WTC11 (cell line): Measurements from ENCODE around the gene CPT1C. TPM values are rescaled to one million over a fixed set of nuclear protein-coding genes. Genes with fewer than 3 reads are reported as not detected.

Experiments used
- ATAC-seq: fragments of 200-7000 bp; cut with Tn5 transposase; 2 replicates; pipeline ENCODE4 v1.10.0; 2021; ENCODE audit warnings: mild to moderate bottlenecking, moderate library complexity
- CTCF ChIA-PET: fragments of 300-600 bp; sonication (Branson Sonifier 250); formaldehyde crosslinking; loops from one replicate; lab custom pipeline; 2021; ENCODE audit warnings: antibody characterized with exemption; lab: Charles Lee
- POLR2A ChIA-PET: fragments of 350-600 bp; sonication (Branson Sonifier 250); formaldehyde crosslinking; loops from one replicate; lab custom pipeline; 2021; ENCODE audit warnings: antibody characterized with exemption; lab: Charles Lee
- DNase-seq: peaks from one replicate; pipeline ENCODE4 v3.0.0; 2021; ENCODE audit warnings: low spot score
- H3K27ac Mint-ChIP-seq: 2 replicates; pipeline ENCODE4 v1.8.0; 2021; ENCODE audit warnings: mixed read lengths
- H3K27me3 Mint-ChIP-seq: 2 replicates; pipeline ENCODE4 v1.8.0; 2021; ENCODE audit warnings: low read depth, mild to moderate bottlenecking, moderate library complexity, mixed read lengths
- H3K36me3 Mint-ChIP-seq: 2 replicates; pipeline ENCODE4 v1.8.0; 2021; ENCODE audit warnings: mixed read lengths
- H3K4me1 Mint-ChIP-seq: 2 replicates; pipeline ENCODE4 v1.8.0; 2022; ENCODE audit warnings: mixed read lengths
- H3K4me3 Mint-ChIP-seq: 2 replicates; pipeline ENCODE4 v1.8.0; 2021; ENCODE audit warnings: mild to moderate bottlenecking, moderate library complexity, mixed read lengths
- H3K9me3 Mint-ChIP-seq: 2 replicates; pipeline ENCODE4 v1.8.0; 2021; ENCODE audit warnings: mixed read lengths
- ATF3 ChIP-seq: sonication (generic); formaldehyde crosslinking; conservative IDR thresholded peaks from 2 replicates; pipeline ENCODE4 v1.8.1; 2022; ENCODE audit warnings: mild to moderate bottlenecking, missing genetic modification reagents
- EMX1 ChIP-seq: fragments of 250-450 bp; sonication (Bioruptor Pico); IDR thresholded peaks from 2 replicates; pipeline ENCODE4 v1.8.0; 2021; ENCODE audit warnings: mild to moderate bottlenecking
- ERG ChIP-seq: fragments of 250-450 bp; sonication (Bioruptor Pico); IDR thresholded peaks from 2 replicates; pipeline ENCODE4 v1.8.0; 2021; ENCODE audit warnings: mild to moderate bottlenecking
- ETV6 ChIP-seq: sonication (generic); formaldehyde crosslinking; IDR thresholded peaks from 2 replicates; pipeline ENCODE4 v1.8.1; 2022; ENCODE audit warnings: mild to moderate bottlenecking, missing genetic modification reagents
- FOXJ3 ChIP-seq: sonication (generic); formaldehyde crosslinking; IDR thresholded peaks from 2 replicates; pipeline ENCODE4 v1.9.0; 2021; ENCODE audit warnings: missing genetic modification reagents, mild to moderate bottlenecking, borderline replicate concordance
- FOXP4 ChIP-seq: sonication (generic); formaldehyde crosslinking; IDR thresholded peaks from 2 replicates; pipeline ENCODE4 v1.8.0; 2022; ENCODE audit warnings: mild to moderate bottlenecking, missing genetic modification reagents
- GRHL2 ChIP-seq: fragments of 250-450 bp; sonication (Bioruptor Pico); IDR thresholded peaks from 2 replicates; pipeline ENCODE4 v1.8.0; 2022; ENCODE audit warnings: mild to moderate bottlenecking, moderate library complexity; ENCODE audit not compliant: insufficient replicate concordance, severe bottlenecking
- GTF2I ChIP-seq: fragments of 250-450 bp; sonication (Bioruptor Pico); conservative IDR thresholded peaks from 2 replicates; pipeline ENCODE4 v1.4.0; 2021; ENCODE audit warnings: mild to moderate bottlenecking
- HMGXB4 ChIP-seq: sonication (generic); formaldehyde crosslinking; IDR thresholded peaks from 2 replicates; pipeline ENCODE4 v1.8.1; 2023; ENCODE audit warnings: mild to moderate bottlenecking, moderate library complexity, missing genetic modification reagents
- KAT7 ChIP-seq: sonication (generic); formaldehyde crosslinking; IDR thresholded peaks from 2 replicates; pipeline ENCODE4 v1.8.1; 2023; ENCODE audit warnings: missing genetic modification reagents, mild to moderate bottlenecking, borderline replicate concordance
- MYBL2 ChIP-seq: sonication (generic); formaldehyde crosslinking; IDR thresholded peaks from 2 replicates; pipeline ENCODE4 v1.8.1; 2023; ENCODE audit warnings: mild to moderate bottlenecking, moderate library complexity, missing genetic modification reagents
- NR2C2 ChIP-seq: sonication (generic); formaldehyde crosslinking; IDR thresholded peaks from 2 replicates; pipeline ENCODE4 v1.8.0; 2022; ENCODE audit warnings: mild to moderate bottlenecking, missing genetic modification reagents
- NR3C1 ChIP-seq: sonication (generic); formaldehyde crosslinking; conservative IDR thresholded peaks from 2 replicates; pipeline ENCODE4 v1.8.1; 2023; ENCODE audit warnings: low read depth, mild to moderate bottlenecking, missing genetic modification reagents
- PREB ChIP-seq: sonication (generic); formaldehyde crosslinking; IDR thresholded peaks from 2 replicates; pipeline ENCODE4 v1.8.1; 2022; ENCODE audit warnings: mild to moderate bottlenecking, missing genetic modification reagents, moderate library complexity, borderline replicate concordance
- PRRX2 ChIP-seq: fragments of 250-450 bp; sonication (Bioruptor Pico); IDR thresholded peaks from 2 replicates; pipeline ENCODE4 v1.8.0; 2021; ENCODE audit warnings: mild to moderate bottlenecking
- RELA ChIP-seq: sonication (generic); formaldehyde crosslinking; IDR thresholded peaks from 2 replicates; pipeline ENCODE4 v1.8.1; 2022; ENCODE audit warnings: missing genetic modification reagents, mild to moderate bottlenecking, borderline replicate concordance
- TEAD4 ChIP-seq: sonication (generic); formaldehyde crosslinking; IDR thresholded peaks from 2 replicates; pipeline ENCODE4 v1.8.0; 2022; ENCODE audit warnings: mild to moderate bottlenecking, missing genetic modification reagents
- ZMAT4 ChIP-seq: fragments of 250-450 bp; sonication (Bioruptor Pico); IDR thresholded peaks from 2 replicates; pipeline ENCODE4 v1.9.0; 2021; ENCODE audit warnings: mild to moderate bottlenecking
- ZNF263 ChIP-seq: sonication (generic); formaldehyde crosslinking; IDR thresholded peaks from 2 replicates; pipeline ENCODE4 v1.8.1; 2022; ENCODE audit warnings: low read depth, mild to moderate bottlenecking, moderate library complexity, missing genetic modification reagents
- ZNF317 ChIP-seq: sonication (generic); formaldehyde crosslinking; IDR thresholded peaks from 2 replicates; pipeline ENCODE4 v1.8.1; 2023; ENCODE audit warnings: low read depth, mild to moderate bottlenecking, moderate library complexity, missing genetic modification reagents, borderline replicate concordance
- ZNF396 ChIP-seq: fragments of 250-450 bp; sonication (Bioruptor Pico); IDR thresholded peaks from 2 replicates; pipeline ENCODE4 v1.8.0; 2021; ENCODE audit warnings: mild to moderate bottlenecking, moderate library complexity, borderline replicate concordance
- ZNF416 ChIP-seq: fragments of 250-450 bp; sonication (Bioruptor Pico); IDR thresholded peaks from 2 replicates; pipeline ENCODE4 v1.9.0; 2021; ENCODE audit warnings: mild to moderate bottlenecking, inconsistent platforms
- ZNF671 ChIP-seq: fragments of 250-450 bp; sonication (Bioruptor Pico); IDR thresholded peaks from 2 replicates; pipeline ENCODE4 v1.8.0; 2021; ENCODE audit warnings: mild to moderate bottlenecking
- total RNA-seq: library from RNA; stranded (reverse); gene quantifications from 3 replicates; pipeline ENCODE4 v1.2.3, GENCODE V29; 2021
- TF ChIP-seq, protein P1 (sequence below): sonication (generic); formaldehyde crosslinking; IDR thresholded peaks from 2 replicates; pipeline ENCODE4 v1.8.1; 2023; ENCODE audit warnings: mild to moderate bottlenecking, missing genetic modification reagents

The CPT1C gene
- total RNA-seq, 1 experiment from 2014 or later, result 74.6 TPM

DNA sequence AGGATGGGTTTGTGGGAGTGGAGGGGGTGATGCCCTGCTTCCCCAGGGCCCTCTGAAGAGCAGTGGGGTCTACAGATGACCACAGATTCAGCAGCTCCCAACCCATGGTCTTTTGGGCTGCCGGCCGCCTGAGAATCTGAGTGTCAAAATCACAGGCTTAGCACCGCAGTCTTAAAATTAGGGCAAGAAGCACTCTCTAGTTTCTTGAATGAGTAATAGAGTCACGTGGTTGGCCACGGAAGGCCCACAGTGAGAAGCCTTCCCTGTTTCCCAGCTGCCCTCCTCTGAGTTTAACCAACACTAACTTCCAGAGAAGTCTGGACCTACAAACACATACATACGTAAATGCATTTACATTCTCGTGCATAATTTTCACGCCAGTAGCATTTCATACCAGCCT lies 8.6 kb upstream of the CPT1C start (continued):
- no peak for TF ChIP-seq HMGXB4 (CRISPR knock-in tag)
- TF ChIP-seq ZNF671 (CRISPR knock-in tag), result no peak
- TF ChIP-seq RELA (CRISPR knock-in tag), result no peak
- no peak for TF ChIP-seq TEAD4
- no peak for TF ChIP-seq FOXP4 (CRISPR knock-in tag)

GRCh38 chr19:49683814-49684250 lies 7.1 kb upstream of the CPT1C start:
- H3K27me3 Mint-ChIP-seq, result no peaks in the 10 kb centered on the region

GRCh38 chr19:49684251-49684982 lies 6.5 kb upstream of the CPT1C start:
- Mint-ChIP-seq H3K9me3 (no peaks in the 10 kb centered on the region), H3K4me1 (peaks cover 52% of the 10 kb centered on the region), H3K27ac (0 out of 2 replicates have a peak overlapping the region, but pooled peaks have one; percentile 27), H3K4me3 (no peak overlapping the region), H3K27me3 (no peaks in the 10 kb centered on the region), H3K36me3 (peaks cover 58% of the 10 kb centered on the region)
- DNase-seq (peak; percentile 70), ATAC-seq (peak; percentile 47)
- ChIA-PET CTCF (interaction anchor here (0.5 to 1.9 kb wide), 13 partner anchors 8 to 294 kb away, joined by 3 to 13 read pairs (median 3); partner anchors contain the start of gene FUZ), POLR2A (interaction anchor here (0.8 to 1.3 kb wide), 2 partner anchors 9 to 44 kb away, joined by 3 to 5 read pairs; no protein-coding TSS in a partner anchor)
- TF ChIP-seq ZMAT4 (CRISPR knock-in tag), result no peak
- no peak for TF ChIP-seq NR3C1 (CRISPR knock-in tag)
- TF ChIP-seq ZNF396 (CRISPR knock-in tag), result no peak
- no peak for TF ChIP-seq ERG (CRISPR knock-in tag)
- TF ChIP-seq ZNF416 (CRISPR knock-in tag), result 0 out of 2 replicates have a peak, but pooled peaks have one; percentile 4
- TF ChIP-seq PREB (CRISPR knock-in tag), result no peak
- 0 out of 2 replicates have a peak, but pooled peaks have one; percentile 39 for TF ChIP-seq EMX1

More at GRCh38 chr19:49683814-49684250, 7.1 kb upstream of the CPT1C start:
- Mint-ChIP-seq H3K27ac (0 out of 2 replicates have a peak overlapping the region, but pooled peaks have one; percentile 27), H3K4me3 (no peak overlapping the region), H3K9me3 (no peaks in the 10 kb centered on the region), H3K36me3 (peaks cover 58% of the 10 kb centered on the region), H3K4me1 (peaks cover 46% of the 10 kb centered on the region)
- ATAC-seq (no peak), DNase-seq (no peak)
- TF ChIP-seq ETV6 (CRISPR knock-in tag), result no peak
- TF ChIP-seq NR2C2 (CRISPR knock-in tag), result no peak
- TF ChIP-seq KAT7 (CRISPR knock-in tag), result no peak
- no peak for TF ChIP-seq ATF3 (CRISPR knock-in tag)
- TF ChIP-seq FOXJ3, result no peak
- TF ChIP-seq MYBL2 (CRISPR knock-in tag), result no peak
- TF ChIP-seq GRHL2 (CRISPR knock-in tag), result no peak
- TF ChIP-seq, protein P1, sequence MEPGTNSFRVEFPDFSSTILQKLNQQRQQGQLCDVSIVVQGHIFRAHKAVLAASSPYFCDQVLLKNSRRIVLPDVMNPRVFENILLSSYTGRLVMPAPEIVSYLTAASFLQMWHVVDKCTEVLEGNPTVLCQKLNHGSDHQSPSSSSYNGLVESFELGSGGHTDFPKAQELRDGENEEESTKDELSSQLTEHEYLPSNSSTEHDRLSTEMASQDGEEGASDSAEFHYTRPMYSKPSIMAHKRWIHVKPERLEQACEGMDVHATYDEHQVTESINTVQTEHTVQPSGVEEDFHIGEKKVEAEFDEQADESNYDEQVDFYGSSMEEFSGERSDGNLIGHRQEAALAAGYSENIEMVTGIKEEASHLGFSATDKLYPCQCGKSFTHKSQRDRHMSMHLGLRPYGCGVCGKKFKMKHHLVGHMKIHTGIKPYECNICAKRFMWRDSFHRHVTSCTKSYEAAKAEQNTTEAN (CRISPR knock-in tag), result no peak
- TF ChIP-seq PRRX2 (CRISPR knock-in tag), result no peak
- TF ChIP-seq ZNF263, result no peak
- no peak for TF ChIP-seq GTF2I (CRISPR knock-in tag)
- no peak for TF ChIP-seq ZNF317
- ChIA-PET CTCF (interaction anchor here (0.5 to 1.9 kb wide), 10 partner anchors 8 to 177 kb away, joined by 3 to 13 read pairs (median 3); partner anchors contain the start of gene FUZ), POLR2A (interaction anchor here (0.8 to 1.3 kb wide), 2 partner anchors 8 to 43 kb away, joined by 3 to 5 read pairs; no protein-coding TSS in a partner anchor)
